ENCODE measurements around the gene TBCA. TPM values are rescaled to one million over a fixed set of nuclear protein-coding genes. Genes with fewer than 3 reads are reported as not detected.
A peak's percentile ranks its signal among the peaks of the same experiment; 100 is the strongest.

TBCA gene
- total and polyA plus RNA-seq, 9 of the 15 experiments (the other 6 are each of a cell fraction or from before 2014, with no cell fraction given), result 164 to 661 (median 334) TPM

DNA sequence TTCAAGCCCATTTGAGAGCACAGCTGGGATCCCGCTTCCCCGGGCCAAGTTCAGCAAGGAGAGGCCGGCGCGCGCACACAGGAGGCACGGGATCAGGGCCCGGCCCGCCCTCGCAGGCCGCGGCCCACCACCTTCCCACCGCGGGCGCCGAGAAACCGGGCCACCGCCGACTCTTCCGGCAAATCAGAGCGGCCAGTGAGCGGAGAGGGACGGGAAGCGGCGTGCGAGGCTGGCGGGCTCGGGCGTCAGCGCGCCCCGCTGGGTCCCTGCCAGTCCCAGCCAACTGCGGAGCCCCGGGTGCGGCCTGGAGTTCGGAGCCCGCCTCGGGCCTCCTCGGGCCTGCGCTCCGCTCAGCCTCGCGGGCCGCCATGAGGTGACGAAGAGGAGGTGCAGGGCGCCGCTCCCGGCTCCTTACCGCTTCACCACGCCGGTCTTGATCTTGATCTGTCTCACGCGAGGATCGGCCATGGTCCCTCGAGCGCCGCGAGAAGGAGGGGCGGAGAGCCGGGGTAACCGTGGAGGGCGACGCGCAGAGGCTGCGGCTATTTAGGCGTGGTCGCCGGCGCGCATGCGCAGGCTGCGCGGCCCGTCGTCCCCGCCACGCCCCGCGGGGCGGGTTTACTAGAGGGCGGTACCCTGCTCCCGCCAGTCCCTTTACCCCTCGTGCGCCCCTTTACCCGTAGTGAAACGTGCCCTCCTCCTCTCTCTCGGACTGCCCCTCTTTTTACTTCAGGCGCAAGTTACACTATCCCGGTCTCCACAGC lies at the start of gene TBCA (continued):
- TF ChIP-seq, protein P1, sequence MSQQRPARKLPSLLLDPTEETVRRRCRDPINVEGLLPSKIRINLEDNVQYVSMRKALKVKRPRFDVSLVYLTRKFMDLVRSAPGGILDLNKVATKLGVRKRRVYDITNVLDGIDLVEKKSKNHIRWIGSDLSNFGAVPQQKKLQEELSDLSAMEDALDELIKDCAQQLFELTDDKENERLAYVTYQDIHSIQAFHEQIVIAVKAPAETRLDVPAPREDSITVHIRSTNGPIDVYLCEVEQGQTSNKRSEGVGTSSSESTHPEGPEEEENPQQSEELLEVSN (IDR thresholded peaks at IDR 0.05; ENCODE audit: borderline replicate concordance in 1 of 2, extremely low read depth in 1 of 2, insufficient read depth in 1 of 2, insufficient read length in 1 of 2, low read depth in 1 of 2, low read length in 1 of 2, poor library complexity in 1 of 2, severe bottlenecking in 1 of 2), result peak; percentile 76 to 93
- TF ChIP-seq MCM7 (IDR thresholded peaks at IDR 0.05) (no peak), STAG1 (CRISPR knock-in tag; IDR thresholded peaks at IDR 0.05; ENCODE audit: borderline replicate concordance) (no peak), SMARCE1 (IDR thresholded peaks at IDR 0.05) (0 out of 2 replicates have a peak, but pooled peaks have one; percentile 46), SMARCC2 (IDR thresholded peaks at IDR 0.05; ENCODE audit: low read depth) (no peak), IFI16 (CRISPR knock-in tag; IDR thresholded peaks at IDR 0.05) (no peak), MCM2 (IDR thresholded peaks at IDR 0.05; ENCODE audit: low read depth) (no peak), GTF2F1 (IDR thresholded peaks at IDR 0.05; ENCODE audit: low read depth, low read length) (0 out of 2 replicates have a peak, but pooled peaks have one; percentile 25), HDAC2 (IDR thresholded peaks at IDR 0.05) (no peak), POLR2AphosphoS2 (IDR thresholded peaks at IDR 0.05; ENCODE audit: low read length) (no peak), MAFF (IDR thresholded peaks at IDR 0.05; ENCODE audit: low read length) (no peak), GTF2A2 (tag; IDR thresholded peaks at IDR 0.05) (no peak; the same call in 1 of the 2 replicates), IRF2 (CRISPR knock-in tag; IDR thresholded peaks at IDR 0.05) (0 out of 2 replicates have a peak, but pooled peaks have one; percentile 33), NCOR1 (IDR thresholded peaks at IDR 0.05) (no peak), CBX2 (IDR thresholded peaks at IDR 0.05; ENCODE audit: insufficient read depth, low read length, poor library complexity, severe bottlenecking) (no peak)
- TF ChIP-seq, protein P2, sequence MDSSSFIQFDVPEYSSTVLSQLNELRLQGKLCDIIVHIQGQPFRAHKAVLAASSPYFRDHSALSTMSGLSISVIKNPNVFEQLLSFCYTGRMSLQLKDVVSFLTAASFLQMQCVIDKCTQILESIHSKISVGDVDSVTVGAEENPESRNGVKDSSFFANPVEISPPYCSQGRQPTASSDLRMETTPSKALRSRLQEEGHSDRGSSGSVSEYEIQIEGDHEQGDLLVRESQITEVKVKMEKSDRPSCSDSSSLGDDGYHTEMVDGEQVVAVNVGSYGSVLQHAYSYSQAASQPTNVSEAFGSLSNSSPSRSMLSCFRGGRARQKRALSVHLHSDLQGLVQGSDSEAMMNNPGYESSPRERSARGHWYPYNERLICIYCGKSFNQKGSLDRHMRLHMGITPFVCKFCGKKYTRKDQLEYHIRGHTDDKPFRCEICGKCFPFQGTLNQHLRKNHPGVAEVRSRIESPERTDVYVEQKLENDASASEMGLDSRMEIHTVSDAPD (CRISPR knock-in tag; IDR thresholded peaks at IDR 0.05), result no peak
- TF ChIP-seq, protein P3, sequence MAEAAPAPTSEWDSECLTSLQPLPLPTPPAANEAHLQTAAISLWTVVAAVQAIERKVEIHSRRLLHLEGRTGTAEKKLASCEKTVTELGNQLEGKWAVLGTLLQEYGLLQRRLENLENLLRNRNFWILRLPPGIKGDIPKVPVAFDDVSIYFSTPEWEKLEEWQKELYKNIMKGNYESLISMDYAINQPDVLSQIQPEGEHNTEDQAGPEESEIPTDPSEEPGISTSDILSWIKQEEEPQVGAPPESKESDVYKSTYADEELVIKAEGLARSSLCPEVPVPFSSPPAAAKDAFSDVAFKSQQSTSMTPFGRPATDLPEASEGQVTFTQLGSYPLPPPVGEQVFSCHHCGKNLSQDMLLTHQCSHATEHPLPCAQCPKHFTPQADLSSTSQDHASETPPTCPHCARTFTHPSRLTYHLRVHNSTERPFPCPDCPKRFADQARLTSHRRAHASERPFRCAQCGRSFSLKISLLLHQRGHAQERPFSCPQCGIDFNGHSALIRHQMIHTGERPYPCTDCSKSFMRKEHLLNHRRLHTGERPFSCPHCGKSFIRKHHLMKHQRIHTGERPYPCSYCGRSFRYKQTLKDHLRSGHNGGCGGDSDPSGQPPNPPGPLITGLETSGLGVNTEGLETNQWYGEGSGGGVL (CRISPR knock-in tag; IDR thresholded peaks at IDR 0.05), result no peak
- TF ChIP-seq, protein P4, sequence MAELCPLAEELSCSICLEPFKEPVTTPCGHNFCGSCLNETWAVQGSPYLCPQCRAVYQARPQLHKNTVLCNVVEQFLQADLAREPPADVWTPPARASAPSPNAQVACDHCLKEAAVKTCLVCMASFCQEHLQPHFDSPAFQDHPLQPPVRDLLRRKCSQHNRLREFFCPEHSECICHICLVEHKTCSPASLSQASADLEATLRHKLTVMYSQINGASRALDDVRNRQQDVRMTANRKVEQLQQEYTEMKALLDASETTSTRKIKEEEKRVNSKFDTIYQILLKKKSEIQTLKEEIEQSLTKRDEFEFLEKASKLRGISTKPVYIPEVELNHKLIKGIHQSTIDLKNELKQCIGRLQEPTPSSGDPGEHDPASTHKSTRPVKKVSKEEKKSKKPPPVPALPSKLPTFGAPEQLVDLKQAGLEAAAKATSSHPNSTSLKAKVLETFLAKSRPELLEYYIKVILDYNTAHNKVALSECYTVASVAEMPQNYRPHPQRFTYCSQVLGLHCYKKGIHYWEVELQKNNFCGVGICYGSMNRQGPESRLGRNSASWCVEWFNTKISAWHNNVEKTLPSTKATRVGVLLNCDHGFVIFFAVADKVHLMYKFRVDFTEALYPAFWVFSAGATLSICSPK (IDR thresholded peaks at IDR 0.05; ENCODE audit: borderline replicate concordance), result no peak
- TF ChIP-seq, protein P5, sequence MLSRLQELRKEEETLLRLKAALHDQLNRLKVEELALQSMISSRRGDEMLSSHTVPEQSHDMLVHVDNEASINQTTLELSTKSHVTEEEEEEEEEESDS (CRISPR knock-in tag; IDR thresholded peaks at IDR 0.05), result no peak
